Stimulated activated memory B cell treated with anti-CD40 and anti-IgM and Interleukin-4, amounts not matched to agents 10 μg/mL and 1 μg/mL and 100 μg/mL, for 72 hours (primary cell): Measurements from ENCODE around the gene PPIL3.

Source experiments
- ATAC-seq: fragments of 150-1000 bp; cut with Tn5 transposase; 2 replicates; pipeline ENCODE4 v1.10.0; 2021
- H3K27ac Mint-ChIP-seq: one replicate; pipeline ENCODE4 v1.8.0; 2022; ENCODE audit warnings: mild to moderate bottlenecking, mixed read lengths
- H3K27me3 Mint-ChIP-seq: one replicate; pipeline ENCODE4 v1.8.0; 2022; ENCODE audit warnings: mixed read lengths
- H3K36me3 Mint-ChIP-seq: one replicate; pipeline ENCODE4 v1.8.0; 2022; ENCODE audit warnings: mixed read lengths
- H3K4me1 Mint-ChIP-seq: one replicate; pipeline ENCODE4 v1.8.0; 2022; ENCODE audit warnings: mixed read lengths
- H3K4me3 Mint-ChIP-seq: one replicate; pipeline ENCODE4 v1.8.0; 2022; ENCODE audit warnings: mild to moderate bottlenecking, moderate library complexity, mixed read lengths
- H3K9me3 Mint-ChIP-seq: one replicate; pipeline ENCODE4 v1.8.0; 2022; ENCODE audit warnings: mixed read lengths

PPIL3 gene

GRCh38 chr2:200845194-200845593 lies 43.7 kb downstream of the PPIL3 start:
- no peak for ATAC-seq
- Mint-ChIP-seq H3K27ac (no peak overlapping the region), H3K9me3 (no peaks in the 10 kb centered on the region), H3K4me1 (no peaks in the 10 kb centered on the region), H3K4me3 (no peak overlapping the region), H3K27me3 (no peaks in the 10 kb centered on the region), H3K36me3 (peaks cover 1% of the 10 kb centered on the region)

- no peak overlapping the region for H3K27ac Mint-ChIP-seq
- H3K4me1 Mint-ChIP-seq, result no peaks in the 10 kb centered on the region
- H3K27me3 Mint-ChIP-seq, result no peaks in the 10 kb centered on the region
- peak; percentile 14 for ATAC-seq
- no peaks in the 10 kb centered on the region for H3K9me3 Mint-ChIP-seq
- H3K4me3 Mint-ChIP-seq, result no peak overlapping the region
- H3K36me3 Mint-ChIP-seq, result no peaks in the 10 kb centered on the region
Measured at GRCh38 chr2:200843993-200844948, 44.6 kb downstream of the PPIL3 start.

- H3K36me3 Mint-ChIP-seq, result no peaks in the 10 kb centered on the region
- peaks cover 2% of the 10 kb centered on the region for H3K9me3 Mint-ChIP-seq
- H3K4me1 Mint-ChIP-seq, result no peaks in the 10 kb centered on the region
- no peak overlapping the region for H3K27ac Mint-ChIP-seq
- H3K4me3 Mint-ChIP-seq, result no peak overlapping the region
- H3K27me3 Mint-ChIP-seq, result no peaks in the 10 kb centered on the region
- ATAC-seq, result no peak
Measured at GRCh38 chr2:200839513-200839912, 49.4 kb downstream of the PPIL3 start.

- Mint-ChIP-seq H3K27me3 (no peaks in the 10 kb centered on the region), H3K9me3 (peaks cover 2% of the 10 kb centered on the region), H3K4me3 (no peak overlapping the region), H3K27ac (no peak overlapping the region), H3K4me1 (no peaks in the 10 kb centered on the region), H3K36me3 (peaks cover 1% of the 10 kb centered on the region)
- no peak for ATAC-seq
Measured at GRCh38 chr2:200834701-200835100, 54.2 kb downstream of the PPIL3 start.

- H3K9me3 Mint-ChIP-seq, result no peaks in the 10 kb centered on the region
- H3K36me3 Mint-ChIP-seq, result peaks cover 22% of the 10 kb centered on the region
- H3K27ac Mint-ChIP-seq, result no peak overlapping the region
- ATAC-seq, result no peak
- no peaks in the 10 kb centered on the region for H3K27me3 Mint-ChIP-seq
- no peak overlapping the region for H3K4me3 Mint-ChIP-seq
- H3K4me1 Mint-ChIP-seq, result no peaks in the 10 kb centered on the region
Measured at GRCh38 chr2:200829258-200829655, 59.6 kb downstream of the PPIL3 start.

- Mint-ChIP-seq H3K4me1 (no peaks in the 10 kb centered on the region), H3K27ac (no peak overlapping the region), H3K9me3 (no peaks in the 10 kb centered on the region), H3K27me3 (no peaks in the 10 kb centered on the region), H3K4me3 (no peak overlapping the region), H3K36me3 (peaks cover 22% of the 10 kb centered on the region)
- no peak for ATAC-seq
Measured at GRCh38 chr2:200828572-200829257, 60.2 kb downstream of the PPIL3 start.

GRCh38 chr2:200828104-200828503 lies 60.8 kb downstream of the PPIL3 start:
- no peaks in the 10 kb centered on the region for H3K4me1 Mint-ChIP-seq
- H3K36me3 Mint-ChIP-seq, result peaks cover 22% of the 10 kb centered on the region
- no peak for ATAC-seq
- H3K4me3 Mint-ChIP-seq, result no peak overlapping the region
- H3K27ac Mint-ChIP-seq, result no peak overlapping the region
- H3K9me3 Mint-ChIP-seq, result no peaks in the 10 kb centered on the region
- H3K27me3 Mint-ChIP-seq, result no peaks in the 10 kb centered on the region

- no peak for ATAC-seq
- Mint-ChIP-seq H3K27ac (no peak overlapping the region), H3K4me1 (no peaks in the 10 kb centered on the region), H3K4me3 (no peak overlapping the region), H3K36me3 (peaks cover 50% of the 10 kb centered on the region), H3K9me3 (no peaks in the 10 kb centered on the region), H3K27me3 (no peaks in the 10 kb centered on the region)
Measured at GRCh38 chr2:200821686-200822245, 67.1 kb downstream of the PPIL3 start.
